ENCODE results near the gene GDF11.

Gene GDF11

DNA sequence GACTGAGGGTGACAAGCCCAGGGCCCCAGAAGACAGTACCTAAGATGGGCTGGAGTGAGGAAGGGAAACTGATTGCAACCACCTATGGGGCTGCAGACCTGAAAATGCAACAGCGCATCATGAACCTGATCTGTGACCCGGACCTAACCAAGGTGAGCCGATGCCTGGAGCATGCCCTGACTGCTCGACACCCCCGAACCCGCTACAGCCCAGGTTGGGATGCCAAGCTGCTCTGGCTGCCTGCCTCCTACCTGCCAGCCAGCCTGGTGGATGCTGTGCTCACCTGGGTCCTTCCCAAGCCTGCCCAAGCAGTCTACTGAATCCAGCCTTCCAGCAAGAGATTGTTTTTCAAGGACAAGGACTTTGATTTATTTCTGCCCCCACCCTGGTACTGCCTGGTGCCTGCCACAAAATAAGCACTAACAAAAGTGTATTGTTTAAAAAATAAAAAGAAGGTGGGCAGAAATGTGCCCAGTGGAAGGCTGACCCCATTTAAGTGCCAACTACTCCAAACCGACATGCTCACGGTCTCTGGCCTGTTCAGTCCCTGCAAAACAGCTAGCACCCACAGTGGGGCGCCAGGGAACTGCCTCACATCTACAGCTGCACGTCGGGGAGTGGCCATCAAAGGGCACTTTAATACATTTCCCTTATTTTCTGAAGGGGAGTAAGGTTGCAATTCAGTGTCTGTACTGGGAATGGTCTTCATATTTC is 18.5 kb upstream of the GDF11 start:
- peak; percentile 79 for DNase-seq

DNA sequence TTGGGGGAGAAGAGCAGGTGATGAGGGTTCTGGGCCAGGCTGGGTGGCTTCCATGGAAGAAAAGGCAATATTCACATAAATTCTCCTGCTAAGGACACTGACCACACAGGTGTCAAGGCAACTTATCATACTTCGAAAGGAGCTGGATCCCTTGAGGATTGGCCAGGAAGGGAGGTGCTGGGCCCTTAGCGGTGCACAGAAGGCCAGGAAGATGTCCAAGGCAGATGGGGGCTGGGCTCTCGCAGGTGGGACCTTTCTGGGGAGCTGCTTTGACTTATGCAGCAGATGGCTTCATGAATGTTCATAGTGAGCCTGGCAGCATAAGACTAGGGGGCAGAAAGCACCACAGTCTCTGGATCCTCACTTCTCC is 18.0 kb upstream of the GDF11 start:
- no peak for DNase-seq

DNA sequence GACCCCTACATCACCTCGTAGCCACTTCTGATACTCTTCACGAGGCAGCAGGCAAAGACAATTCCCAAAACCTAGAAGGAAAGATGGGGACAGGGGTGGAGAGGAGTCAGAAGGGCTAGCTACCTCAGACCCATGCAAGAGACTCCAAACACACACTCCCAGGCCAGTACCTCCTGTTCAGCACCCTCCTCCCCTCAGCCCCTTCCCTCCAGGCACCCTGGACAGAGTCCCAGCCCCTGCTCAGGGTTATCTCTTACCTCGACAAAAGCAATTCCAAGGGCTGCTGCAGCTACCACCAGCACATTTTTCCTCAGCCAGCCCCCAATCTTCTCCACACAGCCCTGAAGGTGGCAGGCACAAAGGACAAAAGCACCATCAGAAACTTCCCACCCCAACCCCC is 17.4 kb upstream of the GDF11 start:
- DNase-seq, result no peak

DNA sequence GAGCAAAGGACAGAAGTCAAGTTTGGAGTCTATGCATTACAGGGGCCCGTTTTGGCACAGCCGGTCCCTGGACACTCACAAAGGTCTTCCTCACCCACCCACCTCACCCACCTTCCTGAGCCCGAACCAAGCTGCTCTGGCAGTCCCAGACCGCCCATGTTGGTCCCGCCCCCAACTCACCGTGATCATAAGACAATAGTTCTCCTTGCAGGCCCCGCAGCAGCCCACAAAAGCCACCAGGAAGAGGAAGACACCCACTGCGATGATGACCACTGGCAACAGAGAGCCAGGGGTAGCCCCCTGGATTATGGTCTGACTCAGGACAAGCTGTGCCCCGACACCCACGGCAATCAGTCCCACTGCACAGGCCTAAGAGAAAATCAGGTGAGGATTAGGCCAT is 16.0 kb upstream of the GDF11 start:
- no peak for DNase-seq

DNA sequence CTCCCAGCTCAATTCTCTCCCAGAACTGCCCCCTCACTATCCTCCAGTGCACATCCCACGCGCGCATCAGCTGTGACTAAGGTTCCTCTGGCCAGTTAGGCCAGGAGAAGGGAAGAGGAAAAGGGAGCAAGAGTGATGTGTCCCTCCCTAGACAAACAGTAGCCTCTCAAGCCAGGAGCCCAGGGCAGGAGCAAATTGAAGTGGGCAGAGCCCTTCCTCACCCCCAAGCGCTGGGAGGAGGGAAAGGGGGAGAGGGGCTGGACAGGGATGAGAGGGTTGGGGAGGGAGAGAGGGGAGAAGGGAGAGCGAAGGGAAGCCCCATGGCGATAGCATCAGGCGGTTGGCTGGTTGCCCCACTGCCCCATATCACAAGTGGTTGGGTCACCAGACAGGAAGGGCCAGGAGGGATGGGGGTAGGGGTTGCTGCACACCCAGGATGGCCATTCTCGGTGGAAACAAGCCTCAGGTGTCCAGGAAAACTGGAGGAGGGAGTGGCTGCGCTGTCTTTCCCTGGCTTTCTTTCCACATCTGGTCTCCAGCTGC is 15.2 kb upstream of the GDF11 start:
- no peak for DNase-seq

DNA sequence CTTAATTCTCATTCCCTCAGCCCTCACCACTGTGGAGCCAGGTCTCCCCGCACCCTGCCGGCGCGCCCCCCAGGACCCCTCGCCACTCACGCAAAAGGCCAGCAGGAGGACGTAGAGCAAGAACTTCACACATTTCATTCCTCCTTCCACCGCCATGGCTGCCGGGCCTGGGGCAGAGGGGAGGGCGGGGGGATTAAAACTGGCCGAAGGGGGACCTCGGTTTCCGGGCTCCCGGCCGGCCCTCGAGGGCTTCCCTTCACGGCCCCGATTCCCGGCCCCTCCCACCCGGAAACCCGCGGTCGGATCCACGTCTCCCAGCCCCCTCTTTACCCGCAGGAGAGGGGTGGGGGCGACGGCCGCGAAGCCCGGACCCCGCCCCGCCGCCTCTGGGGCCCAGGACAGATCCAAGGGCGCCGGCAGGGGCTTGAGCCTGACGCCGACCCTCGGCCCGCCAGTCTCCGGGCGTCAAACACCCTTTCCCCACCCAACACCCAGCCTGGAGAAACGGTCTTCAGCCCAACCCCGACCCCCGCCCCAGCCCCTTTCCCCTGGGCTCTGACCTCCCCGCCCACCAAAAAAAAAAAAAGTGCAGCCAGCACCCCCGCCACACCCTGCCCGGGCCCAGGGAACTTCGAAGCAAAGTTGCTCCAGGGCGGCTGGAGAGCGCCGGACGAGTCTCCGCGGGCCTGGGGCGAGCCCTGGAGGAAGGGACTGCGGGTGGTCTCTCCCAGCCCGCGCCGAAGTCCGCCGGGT is 14.6 kb upstream of the GDF11 start:
- DNase-seq, result peak; percentile 90

DNA sequence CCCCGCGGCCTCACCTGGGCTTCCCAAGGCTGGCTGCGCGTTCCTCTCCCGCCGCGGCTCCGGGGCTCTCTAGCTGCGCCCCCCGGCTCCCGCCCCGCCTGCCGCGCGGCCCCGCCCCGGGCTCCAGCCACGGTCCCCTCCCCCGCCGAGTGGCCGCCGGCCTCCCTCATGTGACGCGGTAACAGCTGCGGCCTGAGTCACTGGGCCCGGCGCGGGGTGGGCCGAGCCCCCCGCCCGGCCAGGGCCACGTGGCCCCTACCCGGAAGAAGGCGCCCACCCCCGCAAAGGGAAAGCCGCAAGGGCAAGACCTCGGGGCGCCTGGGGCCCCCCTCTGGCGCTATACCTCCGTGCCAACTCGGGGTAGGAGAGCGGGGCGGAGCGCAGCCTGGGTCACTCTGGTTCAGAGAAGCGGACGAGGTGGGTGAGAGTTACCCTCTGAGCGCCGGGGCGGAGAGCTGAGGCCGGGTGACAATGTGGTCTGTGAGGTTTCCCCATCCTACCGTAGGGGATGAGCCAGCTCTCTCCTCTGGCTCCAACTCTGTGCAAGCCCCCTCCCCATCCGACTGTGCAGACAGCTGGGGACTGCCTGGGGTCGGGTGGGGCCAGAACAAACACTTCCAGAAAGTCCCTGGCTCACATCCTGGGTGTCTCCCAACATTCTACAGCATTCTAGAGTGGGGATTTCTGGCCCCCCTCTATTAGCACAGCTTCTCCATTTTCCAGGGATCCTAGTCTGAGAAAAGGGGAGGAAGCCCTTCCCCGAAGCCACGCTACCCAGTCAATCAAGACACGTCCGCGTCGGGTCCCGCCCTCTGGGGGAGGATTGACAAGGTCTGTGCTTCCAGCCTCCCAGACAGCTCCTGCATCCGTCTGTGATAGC is 13.7 kb upstream of the GDF11 start, which contains the start of gene CD63:
Gene CD63, minus strand, starts transcription at position 71 of the 880 bp plus-strand sequence. CDS start 668 bp downstream, outside the sequence.
- peak; percentile 96 for DNase-seq

DNA sequence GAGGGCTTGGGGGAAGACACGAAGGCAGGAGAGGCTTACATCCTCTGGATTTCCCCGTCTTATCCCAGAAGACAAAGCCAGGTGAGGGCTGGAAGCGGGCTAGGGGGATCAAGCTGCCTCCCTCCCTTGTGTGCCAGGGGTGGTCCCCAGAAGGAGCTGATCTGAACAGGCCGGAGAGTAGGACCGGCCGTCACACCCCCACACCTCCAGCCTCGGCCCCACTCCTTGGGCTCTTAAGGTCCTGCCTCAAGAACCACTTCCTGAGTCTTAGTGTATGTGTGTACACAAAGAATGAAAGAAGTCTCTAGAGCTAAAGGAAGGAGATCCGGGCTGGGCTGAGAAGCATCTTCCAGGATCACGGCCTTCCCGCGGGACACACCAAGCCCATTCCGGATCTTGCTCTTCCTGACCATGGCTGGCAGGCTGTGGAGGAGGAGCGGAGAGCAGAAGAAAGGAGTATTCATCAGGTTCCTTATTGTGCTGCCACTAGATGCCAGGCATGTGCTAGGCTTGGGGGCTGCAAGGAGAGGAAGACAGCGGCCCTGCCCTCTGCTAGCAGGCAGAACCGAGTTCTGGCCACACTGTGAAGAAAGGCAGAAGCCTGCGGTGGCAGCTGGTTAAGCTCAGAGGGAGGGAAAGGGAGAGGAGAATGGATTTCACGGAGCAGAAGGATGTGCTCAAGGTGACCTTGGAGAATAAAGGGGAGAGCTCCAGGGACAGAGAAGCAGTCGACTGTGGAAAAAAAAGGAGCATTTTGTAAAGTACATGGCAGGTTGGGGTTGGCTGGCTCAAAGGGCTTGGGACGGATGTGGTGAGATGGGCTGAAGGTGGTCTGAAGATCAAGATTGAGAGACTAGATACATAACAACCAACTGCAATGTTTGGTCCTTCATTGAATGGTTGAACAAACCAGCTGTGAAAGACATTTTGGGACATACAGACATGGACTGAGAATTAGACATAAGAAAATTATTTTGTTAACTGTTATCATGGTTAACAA is 12.8 kb upstream of the GDF11 start:
- DNase-seq, result peak; percentile 77

DNA sequence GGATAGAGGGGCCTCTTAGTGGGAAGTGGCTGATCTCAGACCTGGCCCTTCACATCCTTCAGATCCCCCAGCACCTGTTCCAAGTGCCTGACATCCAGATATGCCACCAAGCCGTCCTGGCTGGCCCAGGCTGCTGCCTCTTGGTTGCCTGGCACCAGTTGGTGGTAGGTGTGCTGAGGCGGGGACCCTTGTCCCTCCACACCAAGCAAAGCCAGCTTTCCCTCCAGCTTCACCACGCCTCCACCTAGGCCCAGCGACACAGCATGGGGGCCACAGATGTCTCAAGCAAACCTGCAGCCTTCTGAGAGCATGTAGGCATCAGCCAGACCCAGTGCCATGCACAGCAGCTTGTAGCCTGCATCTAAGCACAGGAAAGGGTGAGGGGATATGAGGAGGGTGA is 10.6 kb upstream of the GDF11 start:
- DNase-seq, result no peak

DNA sequence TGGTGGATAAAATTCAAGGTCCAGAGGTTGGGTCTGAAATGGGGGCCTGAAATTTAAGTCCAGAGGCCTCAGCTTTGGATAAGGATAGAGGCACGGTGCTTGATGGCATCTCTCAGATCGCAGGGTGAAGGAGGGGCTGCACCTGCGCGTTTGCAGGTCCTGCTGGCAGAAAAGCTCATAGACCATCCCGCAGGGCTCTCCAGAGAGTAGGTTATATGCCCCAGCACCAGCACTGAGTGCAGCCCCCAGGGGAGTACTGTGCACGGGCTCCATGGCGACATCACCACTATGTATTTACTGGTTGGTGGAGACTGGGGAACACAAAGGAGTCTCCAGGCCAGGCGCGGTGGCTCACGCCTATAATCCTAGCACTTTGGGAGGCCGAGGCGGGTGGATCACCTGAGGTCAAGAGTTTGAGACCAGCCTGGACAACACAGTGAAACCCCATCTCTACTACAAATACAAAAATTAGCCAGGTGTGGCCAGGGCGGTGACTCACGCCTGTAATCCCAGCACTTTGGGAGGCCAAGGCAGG is 9.8 kb upstream of the GDF11 start:
- no peak for DNase-seq

DNA sequence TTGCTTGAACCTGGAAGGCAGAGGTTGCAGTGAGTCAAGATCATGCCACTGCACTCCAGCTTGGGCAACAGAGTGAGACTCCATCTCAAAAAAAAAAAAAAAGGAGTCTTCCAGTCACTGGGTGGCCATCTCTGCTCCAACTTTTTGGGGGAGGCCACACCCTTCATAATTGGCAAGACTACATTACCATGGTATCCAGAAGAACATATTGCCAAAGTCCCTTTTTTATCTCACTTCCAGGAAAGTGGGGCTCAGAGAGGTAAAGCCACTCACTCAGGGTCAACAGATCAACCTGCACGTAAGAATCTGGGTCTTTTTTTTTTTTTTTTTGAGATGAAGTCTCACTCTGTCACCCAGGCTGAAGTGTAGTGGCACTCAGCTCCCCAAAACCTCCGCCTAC is 9.1 kb upstream of the GDF11 start:
- no peak for DNase-seq

DNA sequence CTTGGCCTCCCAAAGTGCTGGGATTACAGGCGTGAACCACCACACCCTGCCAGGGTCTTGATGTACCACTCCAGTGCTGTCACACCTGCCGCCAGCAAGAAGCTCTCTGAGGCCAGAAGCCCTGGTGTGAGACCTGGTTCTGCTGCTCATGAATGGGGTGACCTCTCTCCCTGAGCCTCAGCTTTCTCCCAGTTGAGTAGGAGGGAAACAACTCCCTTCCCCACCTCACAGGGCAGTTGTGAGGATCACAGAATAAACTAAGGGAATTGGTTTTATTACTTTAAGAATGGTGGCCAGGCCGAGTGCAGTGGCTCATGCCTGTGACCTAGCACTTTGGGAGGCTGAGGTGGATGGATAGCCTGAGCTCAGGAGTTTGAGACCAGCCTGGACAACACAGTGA is 8.3 kb upstream of the GDF11 start:
- no peak for DNase-seq

DNA sequence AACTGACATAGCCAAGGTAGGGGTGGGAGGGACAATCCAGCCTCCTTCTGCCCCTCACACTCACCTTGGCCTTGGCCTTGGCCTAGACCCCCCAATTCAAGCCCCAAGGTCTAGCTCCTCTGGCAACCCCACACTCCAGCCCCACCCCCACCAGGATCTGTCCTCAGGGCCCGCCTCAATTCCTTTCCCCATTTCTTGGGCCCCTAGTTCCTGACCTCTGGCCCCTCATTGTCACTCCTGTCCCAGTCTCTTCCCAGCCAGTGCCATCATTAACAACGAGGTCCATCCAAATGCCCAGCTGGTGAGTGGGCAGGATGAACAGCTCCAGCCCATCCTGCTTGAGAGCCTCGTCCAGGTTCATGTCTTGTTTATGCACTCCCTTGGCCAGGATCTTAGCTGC is 6.8 kb upstream of the GDF11 start:
- no peak for DNase-seq

DNA sequence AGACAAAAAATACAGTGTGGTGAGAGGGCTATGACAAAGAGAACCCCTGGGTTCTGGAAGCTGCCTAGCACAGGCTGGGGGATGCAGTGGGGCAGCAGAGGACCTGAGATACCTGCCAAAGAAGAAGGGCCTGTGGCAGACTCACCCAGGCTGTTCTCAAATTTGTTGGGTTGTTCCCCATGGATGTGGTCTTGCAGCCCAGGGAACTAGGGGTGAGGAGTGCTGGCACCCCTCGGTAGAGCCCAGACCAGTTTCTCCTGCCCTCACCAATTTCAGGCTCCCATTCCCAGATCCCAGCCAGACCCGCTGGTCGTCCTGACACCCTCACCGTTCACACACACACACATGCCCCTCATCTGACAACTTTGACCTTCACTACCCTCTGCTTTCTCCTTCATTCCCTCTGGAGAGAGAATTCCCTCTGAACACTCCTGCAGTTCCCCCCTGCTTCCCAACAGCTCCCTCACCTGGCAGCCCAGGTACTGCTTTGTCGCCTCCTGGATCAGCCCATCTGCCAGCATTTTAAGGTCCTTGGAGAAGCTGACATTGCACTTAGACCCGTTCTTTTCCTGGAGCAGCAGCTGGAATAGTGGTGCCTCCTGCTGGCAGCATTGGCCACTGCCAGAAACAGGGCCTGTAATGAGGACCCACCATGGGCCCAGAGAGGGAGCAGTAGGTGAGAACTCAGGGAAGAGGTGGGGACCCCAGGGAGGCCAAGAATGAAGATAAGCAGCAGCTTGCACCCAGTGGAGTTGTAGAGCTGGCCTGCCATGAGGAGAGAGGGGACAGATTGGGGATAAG is 5.9 kb upstream of the GDF11 start:
- DNase-seq, result peak; percentile 74

DNA sequence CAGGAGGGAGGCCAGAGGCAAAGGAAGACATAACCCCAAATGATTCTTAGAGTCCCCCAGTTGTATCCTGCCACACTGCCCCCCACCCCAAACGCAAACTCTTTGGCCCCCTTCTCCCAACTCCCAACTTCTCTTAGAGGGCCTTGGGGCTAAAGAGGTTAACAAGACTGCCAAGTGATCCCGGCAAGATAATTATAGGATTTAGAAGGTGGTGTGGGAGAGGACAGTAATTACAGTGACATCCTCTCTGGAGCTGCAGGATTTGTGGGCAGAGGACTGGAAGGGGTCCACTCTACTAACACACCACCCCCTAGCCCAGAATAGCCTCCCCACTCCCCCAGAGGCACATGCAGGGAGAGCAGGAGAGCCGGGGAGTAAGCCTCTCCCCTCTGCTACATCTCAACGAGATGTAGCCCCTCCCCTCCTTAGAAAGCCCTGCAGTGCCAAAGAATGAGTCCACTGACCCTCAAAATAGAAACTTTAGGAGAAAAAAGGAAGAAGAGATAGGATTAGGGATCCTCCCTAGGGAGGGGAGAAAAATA is 5.3 kb upstream of the GDF11 start:
- DNase-seq, result peak; percentile 71

DNA sequence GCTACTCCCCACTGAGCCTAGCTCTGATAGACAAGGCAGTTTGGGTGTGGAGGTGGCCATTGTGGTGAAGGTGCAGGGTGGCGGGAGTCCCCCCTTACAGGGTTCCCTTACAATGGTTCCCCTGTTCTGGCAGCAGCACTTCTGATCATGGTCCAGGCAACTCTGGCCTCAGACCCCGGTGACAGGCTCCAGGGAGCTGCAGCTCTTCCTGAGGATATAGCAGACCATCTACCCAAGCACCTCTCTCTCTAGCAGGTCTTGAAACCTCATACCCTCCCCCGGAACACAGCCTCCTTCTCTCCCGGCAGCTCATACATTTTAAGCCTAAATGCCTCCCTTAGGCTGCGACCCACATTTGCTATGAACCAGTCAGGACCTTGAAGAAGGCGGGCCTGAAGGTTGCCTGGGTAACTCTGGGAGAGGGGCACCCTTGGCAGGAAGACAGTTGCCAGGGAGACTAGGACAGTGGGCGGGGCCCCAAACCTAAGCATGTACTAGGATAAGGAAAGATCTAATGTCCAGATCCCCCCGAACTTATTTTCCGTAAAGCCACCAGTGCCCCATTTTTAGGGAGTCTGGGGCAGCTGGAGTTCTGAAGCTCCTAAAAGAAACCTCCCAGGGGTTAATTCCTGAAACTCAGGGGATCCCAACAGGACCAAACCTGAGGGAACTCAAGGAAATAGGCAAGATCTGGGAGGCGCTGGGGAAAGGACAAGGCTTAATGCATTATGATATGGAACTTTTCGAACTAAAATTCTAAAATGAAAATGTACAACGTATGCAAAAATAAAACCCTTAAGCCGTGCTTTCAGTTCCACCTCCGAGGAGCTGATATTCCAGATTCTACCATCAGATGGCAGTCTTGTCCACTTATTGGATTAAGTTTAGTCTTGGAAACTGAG is 4.5 kb upstream of the GDF11 start:
- DNase-seq, result peak; percentile 93

DNA sequence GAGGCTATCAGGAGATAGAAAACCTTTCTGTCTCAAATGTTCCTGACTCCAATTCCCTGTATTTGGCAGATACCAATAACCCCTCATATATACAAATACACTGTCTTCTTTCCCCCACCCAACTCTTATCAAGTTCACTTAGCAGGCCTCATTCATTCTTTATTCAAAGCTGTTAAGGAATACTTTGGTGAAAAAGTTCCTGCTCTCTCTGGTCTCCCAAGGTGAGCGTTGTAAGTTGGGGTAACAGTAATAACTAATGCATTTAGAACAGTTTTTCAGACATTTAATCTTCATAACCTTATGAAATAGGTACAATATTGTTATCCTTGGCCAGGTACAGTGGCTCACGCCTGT is 3.9 kb upstream of the GDF11 start:
- no peak for DNase-seq

DNA sequence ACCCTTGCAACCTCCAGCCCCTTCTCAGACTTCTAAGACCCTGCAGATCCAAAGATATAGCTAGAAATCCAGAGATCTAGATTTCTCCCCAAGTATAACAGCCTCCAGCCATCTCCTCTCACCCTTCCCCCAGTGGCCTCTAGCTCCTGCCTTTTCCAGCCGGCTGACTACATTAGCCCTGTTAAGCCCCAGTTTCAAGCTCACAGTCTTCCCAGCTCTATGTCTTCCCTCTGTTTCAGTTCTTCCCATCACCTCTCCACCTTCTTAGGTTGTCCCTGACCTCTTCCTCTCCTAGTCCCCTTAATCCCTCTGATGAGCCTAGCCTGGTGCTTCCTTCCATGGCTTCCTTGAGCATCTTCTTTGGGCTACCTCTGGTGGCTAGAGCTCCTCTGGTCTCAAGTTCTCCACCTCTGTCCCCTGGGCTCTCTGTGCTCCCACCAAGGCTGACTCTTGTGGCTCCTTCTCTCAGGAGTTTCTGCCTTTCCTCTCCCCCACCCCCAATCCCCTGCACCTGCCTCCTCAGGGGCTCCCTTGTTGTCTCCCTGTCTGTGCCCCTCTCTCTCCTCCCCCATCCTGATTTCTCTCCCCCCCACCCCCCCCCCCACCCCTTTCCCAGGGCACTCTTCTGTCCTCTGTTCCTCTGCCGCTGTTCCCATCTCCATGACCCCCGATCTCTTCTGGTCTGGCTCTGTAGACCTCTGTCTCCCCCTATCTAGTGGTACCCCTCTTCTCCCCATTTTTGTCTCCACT is 816 bp upstream of the GDF11 start:
- no peak for DNase-seq
